HG03060 (cell line): ENCODE measurements around the gene ORMDL1.

ENCODE experiments used
- ATAC-seq: cut with Tn5 transposase; IDR thresholded peaks from one replicate; pipeline ENCODE4 v1.9.1; 2021; ENCODE audit warnings: low read depth, moderate number of reproducible peaks; ENCODE audit not compliant: unreplicated experiment

Gene ORMDL1

GRCh38 chr2:189783927-189784867 is at the start of gene ORMDL1, which contains the start of gene PMS1:
TSS of gene ORMDL1 (minus strand) at chr2:189784339. CDS start at chr2:189782595, 1,744 bp downstream.
TSS of gene PMS1 (plus strand) at chr2:189784450. CDS start at chr2:189791810, 7,360 bp downstream.
- peak; percentile 93 for ATAC-seq

GRCh38 chr2:189830510-189830909 is 46.4 kb upstream of the ORMDL1 start:
- ATAC-seq = no peak

- ATAC-seq = no peak
Observed at GRCh38 chr2:189829102-189829833, 45.1 kb upstream of the ORMDL1 start.

GRCh38 chr2:189826039-189826438 is 41.9 kb upstream of the ORMDL1 start:
- no peak for ATAC-seq

GRCh38 chr2:189824694-189825396 is 40.7 kb upstream of the ORMDL1 start:
- no peak for ATAC-seq

GRCh38 chr2:189821953-189822748 is 38.0 kb upstream of the ORMDL1 start:
- ATAC-seq = no peak

GRCh38 chr2:189819297-189819704 is 35.2 kb upstream of the ORMDL1 start:
- no peak for ATAC-seq

GRCh38 chr2:189818249-189819038 is 34.3 kb upstream of the ORMDL1 start:
- no peak for ATAC-seq

GRCh38 chr2:189803431-189803830 is 19.3 kb upstream of the ORMDL1 start:
- ATAC-seq = no peak

- ATAC-seq = no peak
Observed at GRCh38 chr2:189802396-189802912, 18.3 kb upstream of the ORMDL1 start.

- no peak for ATAC-seq
Observed at GRCh38 chr2:189799531-189799930, 15.4 kb upstream of the ORMDL1 start.

GRCh38 chr2:189799030-189799331 is 14.8 kb upstream of the ORMDL1 start:
- no peak for ATAC-seq

- peak; percentile 52 for ATAC-seq
Observed at GRCh38 chr2:189798312-189799029, 14.3 kb upstream of the ORMDL1 start.

- ATAC-seq = no peak
Observed at GRCh38 chr2:189797902-189798301, 13.8 kb upstream of the ORMDL1 start.

- ATAC-seq = no peak
Observed at GRCh38 chr2:189794310-189794709, 10.2 kb upstream of the ORMDL1 start.

GRCh38 chr2:189791338-189792042 is 7.4 kb upstream of the ORMDL1 start:
- no peak for ATAC-seq

- ATAC-seq = peak; percentile 7
Observed at GRCh38 chr2:189783451-189783926, 650 bp downstream of the ORMDL1 start.

GRCh38 chr2:189782221-189782671 is 1.9 kb downstream of the ORMDL1 start:
- ATAC-seq = no peak
